HG03342 (cell line): ENCODE data around the gene PSG1.
"Not testable (repeated sequence)": the region's sequence is repeated elsewhere in the genome, so short reads cannot be mapped to it uniquely, and the experiment has no call there.

ENCODE experiments used
- ATAC-seq: cut with Tn5 transposase; IDR thresholded peaks from one replicate; pipeline ENCODE4 v1.9.1; 2021; ENCODE audit warnings: mild to moderate bottlenecking, moderate library complexity; ENCODE audit not compliant: unreplicated experiment

Gene PSG1

GRCh38 chr19:42831221-42832019 lies 48.1 kb downstream of the PSG1 start:
- ATAC-seq = no peak

GRCh38 chr19:42821306-42821977 lies 58.1 kb downstream of the PSG1 start:
- ATAC-seq = not testable (repeated sequence)

- not testable (repeated sequence) for ATAC-seq
Observed at GRCh38 chr19:42819960-42820650, 59.4 kb downstream of the PSG1 start.

- ATAC-seq = no peak
Observed at GRCh38 chr19:42816894-42817293, 62.6 kb downstream of the PSG1 start.
